GM21528 (cell line): Measurements from ENCODE around the gene GJB6.

ENCODE experiments used
- ATAC-seq: cut with Tn5 transposase; IDR thresholded peaks from one replicate; pipeline ENCODE4 v1.9.1; 2021; ENCODE audit warnings: mild to moderate bottlenecking, moderate library complexity; ENCODE audit not compliant: unreplicated experiment, low FRiP score

GJB6 gene

DNA sequence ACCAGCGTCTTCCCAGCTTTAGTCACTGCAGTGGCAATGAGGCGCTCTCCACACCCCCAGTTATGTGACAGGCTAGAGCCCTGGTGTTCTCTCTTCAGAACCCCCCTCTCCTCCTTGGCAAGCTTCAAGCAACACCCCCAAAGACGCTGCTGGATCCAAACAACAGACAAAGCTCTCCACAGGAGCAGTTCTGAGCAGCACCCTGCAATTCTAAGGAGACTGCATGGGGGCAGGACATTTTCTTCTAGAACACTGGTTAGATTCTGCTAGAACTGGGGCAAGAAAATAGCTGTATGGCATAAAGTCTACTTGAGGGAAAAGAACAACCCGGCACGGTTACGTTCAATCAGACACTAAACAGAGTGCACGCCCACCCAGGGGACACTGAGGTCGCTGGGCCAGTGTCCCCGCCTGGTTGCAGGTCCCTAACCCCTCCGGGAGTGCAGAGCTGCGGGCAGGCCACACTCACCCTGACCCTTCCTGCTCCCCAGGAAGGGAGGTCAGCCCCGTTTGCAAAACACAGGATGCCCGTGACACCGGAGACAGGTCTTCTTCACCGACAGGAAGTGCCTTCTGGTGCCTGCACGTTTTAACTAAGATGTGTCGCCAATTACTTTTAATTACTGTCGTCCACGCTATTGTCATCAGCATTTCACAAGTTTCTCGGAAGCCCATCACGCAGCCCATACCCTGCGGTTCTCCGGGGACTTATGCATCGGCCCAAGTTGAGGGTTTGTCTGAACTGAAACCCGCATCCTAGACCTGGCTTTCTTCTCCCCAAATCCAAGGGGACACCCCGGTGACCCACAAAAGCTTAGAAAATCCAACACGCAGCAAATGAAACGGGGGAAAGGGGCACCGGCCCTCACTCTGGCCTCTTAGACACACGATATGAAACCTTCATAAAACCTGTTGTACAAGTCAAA is 943 bp downstream of the GJB6 start:
- ATAC-seq, result no peak

- no peak for ATAC-seq
These were observed 4.4 kb downstream of the GJB6 start for GRCh38 chr13:20227730-20228129.

- no peak for ATAC-seq
These were observed 4.8 kb downstream of the GJB6 start for GRCh38 chr13:20227288-20227687.

DNA sequence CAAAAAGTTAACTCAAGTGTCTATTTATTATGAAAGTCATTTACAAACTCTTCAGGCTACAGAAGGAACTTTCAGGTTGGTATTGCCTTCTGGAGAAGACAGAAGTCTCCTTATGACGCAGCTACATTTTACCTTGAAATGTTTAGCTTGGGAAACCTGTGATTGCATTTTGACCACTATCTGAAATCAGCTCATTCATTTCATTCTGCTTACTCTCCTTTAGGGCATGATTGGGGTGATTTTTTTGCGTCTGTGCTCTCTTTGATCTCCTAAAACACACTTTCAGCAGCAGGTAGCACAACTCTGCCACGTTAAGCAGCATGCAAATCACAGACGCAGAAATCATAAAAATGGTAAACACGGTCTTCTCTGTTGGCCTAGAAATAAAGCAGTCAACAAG is 9.6 kb downstream of the GJB6 start:
- ATAC-seq, result no peak

DNA sequence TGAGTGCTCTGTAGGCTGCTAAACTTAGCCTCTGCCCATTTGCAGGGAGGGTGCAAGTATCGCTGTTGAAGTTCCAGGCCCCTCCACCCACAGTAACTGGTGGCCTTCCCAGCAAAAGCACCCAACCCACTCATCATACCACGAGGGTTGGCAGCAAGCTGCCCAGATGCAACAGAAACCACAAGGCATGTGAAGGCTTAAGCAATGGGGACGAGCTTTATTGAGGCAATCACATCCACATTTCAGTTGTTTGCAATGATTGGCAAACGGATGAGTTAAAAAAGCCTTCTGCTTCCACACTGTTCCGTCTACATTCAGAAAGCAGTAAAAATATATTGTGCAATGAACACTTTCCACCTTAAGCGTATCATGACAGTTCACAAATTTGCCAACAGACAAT is 10.3 kb downstream of the GJB6 start:
- no peak for ATAC-seq

- ATAC-seq, result peak; percentile 87
These were observed 12.5 kb downstream of the GJB6 start for GRCh38 chr13:20219577-20219976.

DNA sequence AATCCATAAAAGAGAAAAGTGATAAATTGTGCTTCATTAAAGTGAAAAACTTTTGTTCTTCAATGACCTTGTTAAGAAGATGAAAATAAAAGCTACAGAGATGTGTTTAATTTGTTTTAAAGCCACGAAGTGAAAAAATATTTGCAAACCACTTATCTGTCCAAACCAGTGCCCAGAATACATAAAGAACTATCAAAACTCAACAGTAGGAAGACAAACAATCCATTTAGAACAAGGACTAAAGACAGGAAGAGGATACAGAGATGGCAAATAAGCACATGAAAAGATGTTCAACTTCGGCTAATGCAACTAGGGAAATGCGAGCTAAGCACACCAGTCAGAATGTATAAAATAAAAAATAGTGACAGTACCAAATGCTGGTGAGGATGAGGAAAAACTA is 15.0 kb downstream of the GJB6 start:
- ATAC-seq, result no peak

DNA sequence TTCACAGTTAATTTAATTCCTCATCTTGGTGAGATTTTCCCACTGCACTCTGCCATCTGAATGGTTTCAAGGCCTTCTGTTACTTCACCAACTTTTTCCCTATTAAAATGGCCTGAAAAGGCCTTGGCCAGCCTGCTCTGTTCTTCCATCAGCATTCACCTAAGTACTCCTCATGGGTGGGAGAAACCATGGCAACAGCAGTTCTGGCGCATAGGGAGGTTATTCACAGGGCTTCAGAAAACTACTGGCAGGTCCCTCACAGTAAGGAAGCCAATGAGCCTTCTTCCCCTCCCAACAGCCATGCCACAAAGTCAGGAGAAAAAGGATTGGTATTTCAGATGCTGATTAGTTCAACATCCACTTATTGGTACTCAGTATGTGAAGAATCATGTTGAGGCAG is 22.2 kb downstream of the GJB6 start:
- no peak for ATAC-seq

- no peak for ATAC-seq
These were observed 25.4 kb downstream of the GJB6 start for GRCh38 chr13:20206698-20207235.

DNA sequence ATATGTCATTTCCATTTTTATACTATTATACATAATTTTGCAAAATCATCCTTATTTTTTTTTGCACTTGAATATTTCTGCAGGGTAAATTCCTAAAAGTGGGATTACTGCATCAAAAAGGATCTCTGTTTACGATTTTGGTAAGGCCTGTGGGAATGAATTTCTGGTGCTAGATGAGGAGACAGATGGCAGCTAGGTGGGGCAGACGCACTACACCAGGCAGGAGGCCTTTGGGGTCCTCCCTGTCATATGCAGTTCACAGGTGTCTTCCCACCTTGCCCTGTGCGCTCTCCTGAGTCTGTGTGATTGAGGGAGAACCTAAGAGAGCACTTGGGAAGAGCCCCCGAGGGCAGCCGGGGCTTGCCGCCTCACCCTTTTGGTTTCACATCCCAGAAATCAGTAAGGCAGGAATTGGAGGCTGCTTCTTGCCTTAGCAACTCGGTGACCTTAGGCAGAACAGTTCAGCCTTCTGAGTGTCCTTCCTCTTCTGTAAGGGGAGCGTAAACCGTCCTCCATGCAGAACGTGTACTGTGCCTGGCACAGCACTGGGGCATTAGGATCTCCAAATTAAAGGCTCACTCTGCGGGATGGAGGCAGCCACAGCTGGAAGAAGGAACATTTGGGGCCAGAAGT is 25.9 kb downstream of the GJB6 start:
- no peak for ATAC-seq

- ATAC-seq, result no peak
These were observed 33.3 kb downstream of the GJB6 start for GRCh38 chr13:20198781-20199180.

DNA sequence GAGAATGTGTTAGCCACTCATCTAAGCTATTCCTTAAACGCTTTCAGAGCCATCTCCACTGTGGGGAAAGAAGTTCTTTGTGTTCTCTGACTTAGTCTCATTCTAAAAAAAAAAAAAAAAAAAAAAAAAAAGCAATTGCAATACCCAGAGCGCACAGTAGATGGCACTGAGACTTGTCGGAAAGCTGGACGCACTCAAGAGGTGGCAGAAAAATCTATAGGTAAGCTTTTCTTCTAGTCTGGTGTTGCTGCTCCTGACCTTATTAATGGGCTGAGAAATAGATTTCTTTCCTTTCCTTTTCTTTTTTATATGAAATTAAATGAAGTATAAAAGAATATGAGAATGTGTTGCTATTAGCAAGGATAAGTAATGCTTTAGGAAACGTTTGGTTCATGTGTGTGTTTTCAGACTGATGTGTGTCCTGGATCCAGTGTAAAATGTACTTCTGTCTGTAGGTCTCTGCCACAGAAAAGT is 34.7 kb downstream of the GJB6 start:
- no peak for ATAC-seq

GRCh38 chr13:20195801-20196200 is 36.3 kb downstream of the GJB6 start:
- ATAC-seq, result no peak

GRCh38 chr13:20193907-20194631 is 38.0 kb downstream of the GJB6 start:
- no peak for ATAC-seq

DNA sequence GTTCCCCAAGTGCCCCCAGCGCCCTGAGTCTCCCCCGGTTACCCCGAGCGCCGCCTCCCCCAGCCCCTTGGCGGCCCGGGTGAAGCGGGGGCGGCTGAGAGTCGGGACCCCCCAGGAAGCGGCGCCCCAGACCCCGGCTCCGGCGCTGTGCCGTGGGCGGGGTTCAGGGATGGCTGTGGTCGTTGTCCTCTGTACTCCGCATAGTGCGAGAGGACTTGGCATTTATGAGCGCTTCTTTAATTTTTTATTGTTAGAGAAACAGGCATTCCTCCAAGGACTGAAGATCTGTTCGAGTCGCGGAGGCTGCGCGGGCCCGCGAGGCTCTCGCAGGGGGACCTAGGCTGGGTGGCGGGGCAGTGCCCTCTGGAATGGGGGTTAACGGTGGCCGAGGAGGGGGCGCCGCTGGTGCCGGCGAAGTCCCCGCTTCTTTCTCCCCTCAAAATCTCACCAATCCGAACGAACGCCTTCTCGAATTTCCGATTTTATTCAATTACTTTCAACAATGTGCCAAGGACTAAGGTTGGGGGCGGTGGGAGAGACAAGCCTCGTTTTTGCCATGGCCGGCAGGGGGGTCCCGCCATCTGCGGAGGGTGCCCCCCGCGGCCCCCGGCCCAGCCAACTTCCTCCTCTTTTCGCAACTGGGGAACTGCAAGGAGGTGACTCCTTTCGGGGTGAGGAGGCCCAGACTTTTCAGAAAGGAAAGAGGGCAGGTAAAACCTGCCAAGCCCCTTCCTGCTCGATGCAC is 38.8 kb downstream of the GJB6 start:
- no peak for ATAC-seq

DNA sequence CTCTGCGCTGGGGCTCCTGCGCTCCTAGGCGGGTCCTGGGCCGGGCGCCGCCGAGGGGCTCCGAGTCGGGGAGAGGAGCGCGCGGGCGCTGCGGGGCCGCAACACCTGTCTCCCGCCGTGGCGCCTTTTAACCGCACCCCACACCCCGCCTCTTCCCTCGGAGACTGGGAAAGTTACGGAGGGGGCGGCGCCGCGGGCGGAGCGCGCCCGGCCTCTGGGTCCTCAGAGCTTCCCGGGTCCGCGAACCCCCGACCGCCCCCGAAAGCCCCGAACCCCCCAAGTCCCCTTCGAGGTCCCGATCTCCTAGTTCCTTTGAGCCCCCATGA is 39.3 kb downstream of the GJB6 start, which contains the start of gene GJB2:
Gene GJB2, minus strand, starts transcription at position 103 of the 326 bp plus-strand sequence. CDS start 3,357 bp downstream, outside the sequence.
- ATAC-seq, result no peak

- no peak for ATAC-seq
These were observed 39.8 kb downstream of the GJB6 start for GRCh38 chr13:20192158-20192835.

GRCh38 chr13:20191311-20192157 is 40.6 kb downstream of the GJB6 start:
- no peak for ATAC-seq
